Tibial nerve (tissue), 4 donors: ENCODE data around the gene PANX3.

Source experiments
- EP300 ChIP-seq, 2 donors: sonication (generic); formaldehyde crosslinking; IDR thresholded peaks; one replicate each; pipeline ENCODE4 v1.6.1; 2017; ENCODE audit warnings: antibody characterized with exemption in 2 of 2, mild to moderate bottlenecking in 1 of 2
- POLR2A ChIP-seq, 2 donors: fragments of 450-650 bp; IDR thresholded peaks; one replicate each; pipeline ENCODE4 v1.6.1; 2017; ENCODE audit warnings: antibody characterized with exemption in 2 of 2, mild to moderate bottlenecking in 2 of 2, moderate library complexity in 2 of 2
- TF ChIP-seq, protein P1 (sequence below), 5 experiments: fragments of 200-600 bp in 3 of 5; fragments of 450-650 bp in 2 of 5; sonication (generic) in 3 of 5; IDR thresholded peaks; one replicate each; pipeline ENCODE4 v1.5.1; 2016 to 2019; ENCODE audit warnings: antibody characterized with exemption in 5 of 5, mild to moderate bottlenecking in 3 of 5, moderate library complexity in 2 of 5

DNA sequence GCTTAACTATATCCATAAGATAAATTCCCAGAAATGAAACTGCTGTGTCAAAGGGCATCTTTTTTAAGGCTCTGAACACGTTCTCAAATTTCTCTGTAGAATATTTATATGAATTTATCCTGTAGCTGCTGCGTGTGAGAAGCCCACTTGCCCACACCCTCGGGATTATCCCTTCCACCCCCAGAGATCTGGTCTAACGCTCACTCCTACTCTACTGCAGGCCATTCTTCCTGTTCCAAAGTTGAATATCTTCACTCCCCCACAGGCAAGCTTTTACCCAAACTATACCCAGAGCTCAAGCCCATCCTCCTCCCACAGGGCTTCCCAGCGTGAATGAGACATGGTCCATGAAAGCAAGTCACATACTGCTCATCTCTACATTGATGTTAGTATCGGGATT is 37.4 kb downstream of the PANX3 start:
- TF ChIP-seq, protein P1, sequence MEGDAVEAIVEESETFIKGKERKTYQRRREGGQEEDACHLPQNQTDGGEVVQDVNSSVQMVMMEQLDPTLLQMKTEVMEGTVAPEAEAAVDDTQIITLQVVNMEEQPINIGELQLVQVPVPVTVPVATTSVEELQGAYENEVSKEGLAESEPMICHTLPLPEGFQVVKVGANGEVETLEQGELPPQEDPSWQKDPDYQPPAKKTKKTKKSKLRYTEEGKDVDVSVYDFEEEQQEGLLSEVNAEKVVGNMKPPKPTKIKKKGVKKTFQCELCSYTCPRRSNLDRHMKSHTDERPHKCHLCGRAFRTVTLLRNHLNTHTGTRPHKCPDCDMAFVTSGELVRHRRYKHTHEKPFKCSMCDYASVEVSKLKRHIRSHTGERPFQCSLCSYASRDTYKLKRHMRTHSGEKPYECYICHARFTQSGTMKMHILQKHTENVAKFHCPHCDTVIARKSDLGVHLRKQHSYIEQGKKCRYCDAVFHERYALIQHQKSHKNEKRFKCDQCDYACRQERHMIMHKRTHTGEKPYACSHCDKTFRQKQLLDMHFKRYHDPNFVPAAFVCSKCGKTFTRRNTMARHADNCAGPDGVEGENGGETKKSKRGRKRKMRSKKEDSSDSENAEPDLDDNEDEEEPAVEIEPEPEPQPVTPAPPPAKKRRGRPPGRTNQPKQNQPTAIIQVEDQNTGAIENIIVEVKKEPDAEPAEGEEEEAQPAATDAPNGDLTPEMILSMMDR (IDR thresholded peaks at IDR 0.05), result no peak
- TF ChIP-seq EP300 (IDR thresholded peaks at IDR 0.05) (no peak), POLR2A (IDR thresholded peaks at IDR 0.05) (no peak)
